IMR-90 (cell line): ENCODE measurements around the gene PTPN5. TPM values are rescaled to one million over a fixed set of nuclear protein-coding genes. Genes with fewer than 3 reads are reported as not detected.

Source experiments
- ATAC-seq: fragments of 200-7000 bp; cut with Tn5 transposase; 2 replicates; pipeline ENCODE4 v1.9.1; 2020; ENCODE audit warnings: low read depth, mild to moderate bottlenecking, moderate library complexity
- BruUV-seq: library from RNA; stranded (reverse); fragments of 400-500 nt; replicated peaks from 2 replicates; lab custom pipeline; 2021; lab: Mats Ljungman, UMichigan
- CTCF ChIA-PET: fragments of 300-600 bp; formaldehyde crosslinking; extraction: SDS; loops from one replicate; lab custom pipeline; 2021; ENCODE audit warnings: antibody characterized with exemption; lab: Yijun Ruan, JAX
- POLR2A ChIA-PET: fragments of 300-600 bp; sonication (Branson Sonifier 250); formaldehyde crosslinking; loops from one replicate; lab custom pipeline; 2022; ENCODE audit warnings: antibody characterized with exemption; ENCODE audit not compliant: unreplicated experiment; lab: Charles Lee
- DNase-seq: peaks from one replicate; pipeline ENCODE4 v3.0.0; 2013
- H2AFZ ChIP-seq: replicated peaks from 2 replicates; pipeline ENCODE3; 2013; ENCODE audit warnings: low read length, mild to moderate bottlenecking; ENCODE audit not compliant: poor library complexity
- H2AK5ac ChIP-seq: 2 replicates; pipeline ENCODE4 v1.6.1; 2013; ENCODE audit warnings: low read depth, low read length, inconsistent platforms
- H2AK9ac ChIP-seq: replicated peaks from 2 replicates; pipeline ENCODE3; 2013; ENCODE audit warnings: mild to moderate bottlenecking, low read depth, low read length, moderate library complexity; ENCODE audit not compliant: poor library complexity
- H2BK120ac ChIP-seq: 2 replicates; pipeline ENCODE4 v1.6.1; 2013; ENCODE audit warnings: low read depth, low read length, inconsistent platforms
- H2BK15ac ChIP-seq: 3 replicates; pipeline ENCODE4 v1.6.1; 2013; ENCODE audit warnings: low read depth, low read length, inconsistent platforms
- H2BK20ac ChIP-seq: 2 replicates; pipeline ENCODE4 v1.6.1; 2013; ENCODE audit warnings: low read depth, mild to moderate bottlenecking, inconsistent platforms, low read length, moderate library complexity
- H2BK5ac ChIP-seq: 2 replicates; pipeline ENCODE4 v1.6.1; 2013; ENCODE audit warnings: mild to moderate bottlenecking, low read depth, low read length, inconsistent platforms; ENCODE audit not compliant: poor library complexity, severe bottlenecking
- H3K14ac ChIP-seq: replicated peaks from 2 replicates; pipeline ENCODE4 v1.6.1; 2013; ENCODE audit warnings: low read depth, low read length, inconsistent platforms
- H3K18ac ChIP-seq: 2 replicates; pipeline ENCODE4 v1.6.1; 2013; ENCODE audit warnings: low read depth, low read length, control low read depth
- H3K23ac ChIP-seq: 2 replicates; pipeline ENCODE4 v1.6.1; 2013; ENCODE audit warnings: low read depth, low read length, inconsistent platforms
- H3K27ac ChIP-seq: 2 replicates; pipeline ENCODE4 v1.5.1; 2013; ENCODE audit warnings: mild to moderate bottlenecking, control low read depth, low read length; ENCODE audit not compliant: insufficient read depth
- H3K27me3 ChIP-seq: 2 replicates; pipeline ENCODE4 v1.6.1; 2013; ENCODE audit warnings: low read length; ENCODE audit not compliant: control insufficient read depth, insufficient read depth
- H3K36me3 ChIP-seq: 2 replicates; pipeline ENCODE4 v1.6.1; 2013; ENCODE audit warnings: low read length, mixed read lengths; ENCODE audit not compliant: control insufficient read depth, insufficient read depth
- H3K4ac ChIP-seq: 2 replicates; pipeline ENCODE4 v1.6.1; 2013; ENCODE audit warnings: low read depth, low read length, inconsistent platforms
- H3K4me1 ChIP-seq: 2 replicates; pipeline ENCODE4 v1.6.1; 2013; ENCODE audit warnings: low read length, mixed read lengths; ENCODE audit not compliant: control insufficient read depth, insufficient read depth
- H3K4me2 ChIP-seq: 2 replicates; pipeline ENCODE4 v1.6.1; 2013; ENCODE audit warnings: low read depth, mild to moderate bottlenecking, control low read depth, low read length, moderate library complexity
- H3K4me3 ChIP-seq: 2 replicates; pipeline ENCODE4 v1.5.1; 2013; ENCODE audit warnings: low read depth, mild to moderate bottlenecking, control low read depth, low read length, moderate library complexity; ENCODE audit not compliant: insufficient read depth
- H3K56ac ChIP-seq: 2 replicates; pipeline ENCODE4 v1.6.1; 2013; ENCODE audit warnings: low read length, inconsistent platforms; ENCODE audit not compliant: insufficient read depth; ENCODE audit errors: extremely low read depth
- H3K79me1 ChIP-seq, 2 experiments: 2 replicates each; pipeline ENCODE4 v1.6.1; 2013; ENCODE audit warnings: low read length in 2 of 2, inconsistent platforms in 1 of 2, low read depth in 1 of 2
- H3K9ac ChIP-seq: 2 replicates; pipeline ENCODE4 v1.6.1; 2013; ENCODE audit warnings: low read depth, low read length, control low read depth
- H3K9me1 ChIP-seq: 2 replicates; pipeline ENCODE4 v1.6.1; 2013; ENCODE audit warnings: low read length, inconsistent platforms; ENCODE audit not compliant: insufficient read depth
- H3K9me3 ChIP-seq: 2 replicates; pipeline ENCODE4 v1.6.1; 2013; ENCODE audit warnings: low read length; ENCODE audit not compliant: control insufficient read depth, insufficient read depth
- H4K20me1 ChIP-seq: 2 replicates; pipeline ENCODE4 v1.6.1; 2013; ENCODE audit warnings: low read length, inconsistent platforms; ENCODE audit not compliant: insufficient read depth
- H4K5ac ChIP-seq: 2 replicates; pipeline ENCODE4 v1.6.1; 2013; ENCODE audit warnings: mild to moderate bottlenecking, low read depth, low read length, control low read depth
- H4K8ac ChIP-seq, 2 experiments: 2 replicates each; pipeline ENCODE4 v1.6.1; 2013; ENCODE audit warnings: low read depth in 2 of 2, low read length in 2 of 2, control low read depth in 1 of 2, inconsistent platforms in 1 of 2
- H4K91ac ChIP-seq: 2 replicates; pipeline ENCODE4 v1.6.1; 2013; ENCODE audit warnings: low read depth, low read length, inconsistent platforms; ENCODE audit not compliant: insufficient read depth
- BHLHE40 ChIP-seq: fragments of 150-350 bp; IDR thresholded peaks from 2 replicates; pipeline ENCODE4 v1.6.1; 2016; ENCODE audit warnings: mild to moderate bottlenecking, low read depth, low read length
- CEBPB ChIP-seq: IDR thresholded peaks from 2 replicates; pipeline ENCODE4 v1.6.1; 2012; ENCODE audit warnings: low read depth, low read length, improper control_type of control experiment
- ELK1 ChIP-seq: fragments of 150-350 bp; IDR thresholded peaks from 2 replicates; pipeline ENCODE4 v1.6.1; 2016; ENCODE audit warnings: low read depth, mild to moderate bottlenecking, low read length, moderate library complexity, borderline replicate concordance
- MAFK ChIP-seq: IDR thresholded peaks from 2 replicates; pipeline ENCODE4 v1.6.1; 2012; ENCODE audit warnings: low read depth, low read length, improper control_type of control experiment
- MAZ ChIP-seq: IDR thresholded peaks from 2 replicates; pipeline ENCODE4 v1.6.1; 2012; ENCODE audit warnings: low read depth, mild to moderate bottlenecking, low read length, improper control_type of control experiment, moderate library complexity, borderline replicate concordance
- MXI1 ChIP-seq: IDR thresholded peaks from 2 replicates; pipeline ENCODE4 v1.6.1; 2012; ENCODE audit warnings: low read depth, mild to moderate bottlenecking, low read length, moderate library complexity, borderline replicate concordance
- NFE2L2 ChIP-seq: fragments of 150-350 bp; IDR thresholded peaks from 2 replicates; pipeline ENCODE4 v1.6.1; 2016; ENCODE audit warnings: low read depth, mild to moderate bottlenecking, low read length
- POLR2A ChIP-seq: IDR thresholded peaks from 2 replicates; pipeline ENCODE4 v1.6.1; 2012; ENCODE audit warnings: mild to moderate bottlenecking, low read depth, low read length
- RAD21 ChIP-seq: IDR thresholded peaks from 2 replicates; pipeline ENCODE4 v1.6.1; 2012; ENCODE audit warnings: low read length, improper control_type of control experiment
- RCOR1 ChIP-seq: IDR thresholded peaks from 2 replicates; pipeline ENCODE4 v1.6.1; 2012; ENCODE audit warnings: mild to moderate bottlenecking, low read length, improper control_type of control experiment; ENCODE audit not compliant: insufficient replicate concordance
- RFX5 ChIP-seq: IDR thresholded peaks from 2 replicates; pipeline ENCODE4 v1.8.0; 2012; ENCODE audit warnings: low read depth, mild to moderate bottlenecking, low read length, moderate library complexity
- SMC3 ChIP-seq: fragments of 150-350 bp; IDR thresholded peaks from 2 replicates; pipeline ENCODE4 v1.6.1; 2016; ENCODE audit warnings: low read depth, mild to moderate bottlenecking, antibody characterized with exemption, low read length, moderate library complexity
- USF2 ChIP-seq: fragments of 150-350 bp; IDR thresholded peaks from 2 replicates; pipeline ENCODE4 v1.6.1; 2017; ENCODE audit warnings: mild to moderate bottlenecking, antibody characterized with exemption, low read length, low read depth
- WGBS, 2 experiments: methylation state at CpG; one replicate each; pipeline versions ENCODE4 v1.1.5 to v1.1.7; 2013; ENCODE audit warnings: missing lambda C conversion rate in 2 of 2; ENCODE audit not compliant: insufficient read length in 1 of 2; ENCODE audit errors: extremely low coverage in 2 of 2; 5-methylcytosine and 5-hydroxymethylcytosine counted together
- dilution Hi-C: fragments of 300-500 bp; cut with HindIII; formaldehyde crosslinking; loops from one replicate; pipeline ENCODE4 v1.14.3; 2018; ENCODE audit warnings: low sequenced_read_pairs; ENCODE audit not compliant: unreplicated experiment
- in situ Hi-C: fragments of 300-500 bp; cut with MboI; formaldehyde crosslinking; loops from 3 replicates; pipeline ENCODE4 v1.14.3; 2019; ENCODE audit warnings: low sequenced_read_pairs, inconsistent platforms, mixed read lengths
- intact Hi-C: fragments of 100-400 bp; cut with micrococcal nuclease; formaldehyde crosslinking; loops from 2 replicates; pipeline ENCODE4 v1.10.0; 2022
- polyA plus RNA-seq, 3 experiments: library from polyadenylated mRNA; depleted of rRNA; stranded (reverse); fragments of >200 nt; gene quantifications; 2 replicates each; pipeline ENCODE4 v1.2.3, GENCODE V29; 2012; ENCODE audit warnings: low replicate concordance in 1 of 3
- total RNA-seq: library from RNA; depleted of rRNA; stranded (reverse); fragments of >200 nt; gene quantifications from 2 replicates; pipeline ENCODE4 v1.2.3, GENCODE V29; 2012

Gene PTPN5
- total and polyA plus RNA-seq, 2 of the 4 experiments (the other 2 are of a cell fraction) = not detected

- no peak overlapping the region for H4K8ac ChIP-seq
- intact Hi-C loops (no loop called here), dilution Hi-C loops (no loop called here), in situ Hi-C loops (no loop called here)
- no peaks in the 10 kb centered on the region for H3K9me1 ChIP-seq
- no peak overlapping the region for H2BK15ac ChIP-seq
- H3K4me2 ChIP-seq = no peak overlapping the region
- no peak overlapping the region for H3K9ac ChIP-seq
- H4K91ac ChIP-seq = no peak overlapping the region
- no peak for ATAC-seq
- no peak overlapping the region for H2BK120ac ChIP-seq
- H3K4ac ChIP-seq = no peak overlapping the region
- H2AK5ac ChIP-seq = no peak overlapping the region
- no peak overlapping the region for H4K5ac ChIP-seq
- no peak overlapping the region for H3K18ac ChIP-seq
- no peaks in the 10 kb centered on the region for H3K36me3 ChIP-seq
- no peaks in the 10 kb centered on the region; the same call in 1 of the 2 replicates for H3K9me3 ChIP-seq
- no peak for DNase-seq
- H2AFZ ChIP-seq = no peak overlapping the region
- no peaks in the 10 kb centered on the region for H3K27me3 ChIP-seq
- H2BK20ac ChIP-seq = no peak overlapping the region
- no peaks in the 10 kb centered on the region for H3K4me1 ChIP-seq
- no peak overlapping the region for H3K27ac ChIP-seq
- no peak overlapping the region for H3K4me3 ChIP-seq
- no CpG with 5 or more reads among the region's 5 CpGs for WGBS, 2 experiments
- BruUV-seq = no TSS peak
- no peaks in the 10 kb centered on the region for H4K20me1 ChIP-seq
- CTCF ChIA-PET = no interaction called here
- H2AK9ac ChIP-seq = no peak overlapping the region
- H3K23ac ChIP-seq = no peak overlapping the region
- no peak overlapping the region for H3K14ac ChIP-seq
- POLR2A ChIA-PET = no interaction called here
- TF ChIP-seq NFE2L2 (no peak), SMC3 (no peak), USF2 (no peak), BHLHE40 (no peak), RCOR1 (no peak), CEBPB (no peak), RAD21 (no peak), MXI1 (no peak), POLR2A (no peak), MAZ (no peak), RFX5 (no peak), MAFK (no peak), ELK1 (no peak)
- H3K56ac ChIP-seq = no peak overlapping the region
- H3K79me1 ChIP-seq = no peaks in the 10 kb centered on the region
- H2BK5ac ChIP-seq = no peak overlapping the region
These were observed 43.3 kb upstream of the PTPN5 start for GRCh38 chr11:18834754-18835466.
